GM12891 (cell line): ENCODE data around the gene CTXND1.

Experiments used
- DNase-seq: peaks from one replicate; pipeline ENCODE4 v3.0.0; 2011; ENCODE audit warnings: low spot score; ENCODE audit not compliant: insufficient read length
- FAIRE-seq: peaks from 2 replicates; lab custom pipeline; 2011; peaks lifted over from hg19 to GRCh38; lab: Jason Lieb, UNC
- PAX5 ChIP-seq: IDR thresholded peaks from 2 replicates; pipeline ENCODE4 v1.6.1; 2011; ENCODE audit warnings: low read length, moderate library complexity, mild to moderate bottlenecking; ENCODE audit not compliant: insufficient read depth, severe bottlenecking
- POLR2A ChIP-seq: IDR thresholded peaks from 2 replicates; pipeline ENCODE4 v1.6.1; 2011; ENCODE audit warnings: low read depth, low read length, control low read depth
- POLR2AphosphoS5 ChIP-seq: IDR thresholded peaks from 2 replicates; pipeline ENCODE4 v1.6.1; 2011; ENCODE audit warnings: low read depth, low read length, control low read depth
- POU2F2 ChIP-seq: IDR thresholded peaks from 2 replicates; pipeline ENCODE4 v1.6.1; 2011; ENCODE audit warnings: low read depth, mild to moderate bottlenecking, control low read depth, low read length, moderate library complexity
- SPI1 ChIP-seq: IDR thresholded peaks from 2 replicates; pipeline ENCODE4 v1.6.1; 2011; ENCODE audit warnings: low read depth, low read length, control low read depth
- TAF1 ChIP-seq: IDR thresholded peaks from 2 replicates; pipeline ENCODE4 v1.6.1; 2011; ENCODE audit warnings: low read depth, low read length, control low read depth

Gene CTXND1

GRCh38 chr15:80199869-80200268 is 52.1 kb downstream of the CTXND1 start:
- FAIRE-seq, result no peak
- no peak for TF ChIP-seq SPI1
- TF ChIP-seq POLR2AphosphoS5, result no peak
- no peak for TF ChIP-seq POLR2A
- no peak for TF ChIP-seq TAF1
- TF ChIP-seq PAX5, result no peak
- no peak for TF ChIP-seq POU2F2

GRCh38 chr15:80199366-80199765 is 52.6 kb downstream of the CTXND1 start:
- FAIRE-seq, result no peak
- DNase-seq, result no peak
- TF ChIP-seq POLR2AphosphoS5 (no peak), SPI1 (no peak), POU2F2 (no peak), POLR2A (no peak), TAF1 (no peak)

More at GRCh38 chr15:80199869-80200268, 52.1 kb downstream of the CTXND1 start:
- no peak for DNase-seq

GRCh38 chr15:80194914-80195313 is 57.1 kb downstream of the CTXND1 start:
- no peak for DNase-seq
- TF ChIP-seq POLR2AphosphoS5 (no peak), SPI1 (no peak), POU2F2 (no peak), POLR2A (no peak), TAF1 (no peak), PAX5 (no peak)
- FAIRE-seq, result no peak

- DNase-seq (no peak), FAIRE-seq (no peak)
- TF ChIP-seq SPI1 (no peak), TAF1 (no peak), POU2F2 (no peak), POLR2AphosphoS5 (no peak), POLR2A (no peak), PAX5 (no peak)
Measured at GRCh38 chr15:80194186-80194585, 57.8 kb downstream of the CTXND1 start.

GRCh38 chr15:80191897-80192595 is 60.0 kb downstream of the CTXND1 start:
- TF ChIP-seq TAF1 (no peak), PAX5 (no peak), POLR2AphosphoS5 (no peak), POLR2A (no peak), POU2F2 (no peak), SPI1 (no peak)
- DNase-seq (no peak), FAIRE-seq (no peak)

GRCh38 chr15:80191198-80191597 is 60.8 kb downstream of the CTXND1 start:
- DNase-seq (no peak), FAIRE-seq (no peak)
- TF ChIP-seq POU2F2, result no peak

GRCh38 chr15:80188251-80188650 is 63.8 kb downstream of the CTXND1 start:
- no peak for FAIRE-seq
- DNase-seq, result no peak

GRCh38 chr15:80186597-80186996 is 65.4 kb downstream of the CTXND1 start:
- DNase-seq (no peak), FAIRE-seq (no peak)
- TF ChIP-seq POLR2A, result no peak
- TF ChIP-seq TAF1, result no peak
- TF ChIP-seq PAX5, result no peak
- TF ChIP-seq SPI1, result no peak
- TF ChIP-seq POLR2AphosphoS5, result no peak
- no peak for TF ChIP-seq POU2F2

More at GRCh38 chr15:80188251-80188650, 63.8 kb downstream of the CTXND1 start:
- no peak for TF ChIP-seq POLR2AphosphoS5
- TF ChIP-seq POU2F2, result no peak
- TF ChIP-seq POLR2A, result no peak
- no peak for TF ChIP-seq SPI1
- no peak for TF ChIP-seq TAF1
- TF ChIP-seq PAX5, result no peak

- TF ChIP-seq SPI1 (no peak), TAF1 (no peak), POU2F2 (no peak), POLR2AphosphoS5 (no peak), PAX5 (no peak), POLR2A (no peak)
- no peak for DNase-seq
- FAIRE-seq, result no peak
Measured at GRCh38 chr15:80186066-80186465, 65.9 kb downstream of the CTXND1 start.

- TF ChIP-seq SPI1 (no peak), PAX5 (no peak), POU2F2 (no peak), POLR2A (no peak), POLR2AphosphoS5 (no peak), TAF1 (no peak)
- DNase-seq (no peak), FAIRE-seq (no peak)
Measured at GRCh38 chr15:80185152-80185551, 66.9 kb downstream of the CTXND1 start.
